HG02852 (cell line): ENCODE measurements around the gene SMIM5.
"Not testable (repeated sequence)": the region's sequence is repeated elsewhere in the genome, so short reads cannot be mapped to it uniquely, and the experiment has no call there.

ENCODE experiments used
- ATAC-seq: cut with Tn5 transposase; IDR thresholded peaks from one replicate; pipeline ENCODE4 v1.9.1; 2021; ENCODE audit warnings: mild to moderate bottlenecking, moderate library complexity; ENCODE audit not compliant: unreplicated experiment

The SMIM5 gene, protein sequence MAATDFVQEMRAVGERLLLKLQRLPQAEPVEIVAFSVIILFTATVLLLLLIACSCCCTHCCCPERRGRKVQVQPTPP

DNA sequence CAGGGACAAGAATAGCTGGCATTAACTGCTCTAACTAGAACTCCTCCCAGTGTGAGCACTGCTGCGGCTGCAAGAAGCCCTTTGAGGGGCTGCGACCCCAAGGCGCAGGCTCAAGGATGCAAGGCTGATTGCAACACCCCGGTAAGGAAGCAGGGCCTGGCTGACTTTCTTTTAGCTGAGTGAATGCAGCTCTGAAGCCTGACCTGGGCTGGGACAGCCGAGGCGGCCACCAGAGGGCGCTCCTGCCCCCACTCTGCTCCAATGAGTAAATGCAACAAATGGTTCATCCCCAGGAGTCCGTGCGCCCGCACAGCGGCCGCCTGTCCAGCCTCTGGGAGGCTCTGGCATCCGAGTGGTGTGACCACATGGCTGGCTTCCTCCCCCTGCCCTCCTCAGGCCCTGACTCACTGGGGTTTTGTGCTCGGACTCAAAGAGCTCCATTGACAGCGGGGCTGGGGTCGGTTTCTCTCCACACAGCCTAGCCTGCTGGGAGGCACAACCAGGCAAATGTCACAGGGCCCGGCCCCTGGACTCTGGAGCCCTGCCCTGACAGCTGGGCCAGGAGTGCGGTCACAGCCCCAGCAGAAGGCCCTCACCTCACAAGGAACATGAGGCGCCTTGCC is at the start of gene SMIM5:
TSS of gene SMIM5 (plus strand) at position 572 of the 623 bp plus-strand sequence. CDS start 6,768 bp downstream, outside the sequence.
- no peak for ATAC-seq

DNA sequence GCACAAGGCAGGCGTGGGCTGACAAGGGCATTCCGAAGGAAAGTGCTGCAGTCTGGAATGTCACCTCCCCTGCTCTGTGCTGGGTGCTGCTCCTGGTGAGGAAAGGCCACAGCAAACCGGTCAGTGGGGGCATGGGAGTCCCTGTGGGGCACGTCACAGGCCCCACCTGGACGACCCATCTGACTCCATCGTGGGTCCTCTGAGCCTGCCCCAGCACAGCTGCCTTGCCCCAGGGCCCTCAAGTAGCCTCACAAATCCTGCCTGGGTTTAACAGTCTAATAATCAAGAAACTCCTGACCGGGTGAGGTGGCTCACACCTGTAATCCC is 48.4 kb upstream of the SMIM5 start:
- no peak for ATAC-seq

DNA sequence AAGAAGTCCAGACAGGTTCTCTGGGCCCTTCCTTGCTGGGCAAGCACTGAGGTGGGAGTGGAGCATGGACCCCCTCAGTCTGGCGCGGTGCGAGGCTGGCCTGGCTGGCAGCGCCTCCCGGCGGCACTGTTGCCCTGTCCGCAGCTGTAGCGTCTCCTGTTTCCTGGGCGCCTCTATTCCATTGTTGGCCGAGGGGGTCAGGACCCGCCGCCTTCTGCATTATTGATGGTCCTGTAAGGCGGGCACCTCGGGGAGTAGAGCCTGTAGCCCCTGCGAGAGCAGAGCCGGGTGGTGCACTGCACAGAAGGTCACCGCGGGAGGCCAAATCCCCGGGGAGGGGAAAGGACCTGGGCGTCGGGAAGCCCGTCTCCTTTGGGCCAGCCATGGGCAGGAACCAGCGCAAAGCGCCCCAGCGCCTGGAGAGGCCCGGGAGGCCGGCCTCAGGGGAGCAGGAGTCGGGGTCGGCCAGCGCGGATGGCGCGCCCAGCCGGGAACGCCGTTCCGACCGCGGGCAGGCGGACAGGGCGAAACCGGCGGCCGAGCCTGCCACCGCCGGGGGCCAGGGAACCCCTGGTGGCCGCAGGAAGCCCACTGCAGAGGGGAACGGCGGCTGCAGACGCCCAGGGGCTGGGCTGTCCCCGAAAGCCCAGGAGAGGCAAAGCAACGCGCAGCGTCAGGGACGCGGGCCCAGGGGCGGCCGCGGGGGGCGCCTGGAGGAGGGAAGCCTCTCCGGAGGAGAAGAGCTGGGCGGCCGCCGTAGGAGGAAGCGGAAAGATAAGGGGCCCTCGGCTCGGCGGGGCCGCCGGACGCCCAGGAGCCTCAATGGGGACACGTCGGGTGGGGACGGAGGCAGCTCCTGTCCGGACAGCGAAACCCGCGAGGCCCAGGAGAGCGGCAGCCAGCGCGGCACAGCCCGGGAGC is 45.3 kb upstream of the SMIM5 start, which contains the start of gene MYO15B:
TSS of gene MYO15B (plus strand) at position 126 of the 921 bp plus-strand sequence. CDS start at position 384, 258 bp downstream.
- ATAC-seq: peak; percentile 7

DNA sequence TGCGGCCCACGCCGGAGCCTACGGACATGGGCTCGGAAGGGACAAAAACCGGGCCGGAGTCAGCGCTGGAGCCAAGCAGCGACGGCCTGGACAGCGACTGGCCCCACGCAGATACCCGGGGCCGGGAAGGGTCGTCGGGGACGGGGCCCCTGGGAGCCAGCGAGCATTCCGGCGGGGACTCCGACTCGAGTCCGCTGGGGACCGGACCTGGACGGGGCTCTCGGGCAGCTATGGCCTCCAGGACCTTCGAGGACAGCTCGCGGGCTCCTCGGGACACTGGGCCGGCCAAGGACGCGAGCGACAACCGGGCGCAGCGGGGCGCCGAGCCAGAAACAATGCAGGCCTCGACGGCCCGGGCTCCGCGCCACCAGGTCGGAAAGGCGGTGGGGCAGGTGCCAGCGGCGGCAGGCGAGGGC is 44.6 kb upstream of the SMIM5 start:
- ATAC-seq: peak; percentile 26

DNA sequence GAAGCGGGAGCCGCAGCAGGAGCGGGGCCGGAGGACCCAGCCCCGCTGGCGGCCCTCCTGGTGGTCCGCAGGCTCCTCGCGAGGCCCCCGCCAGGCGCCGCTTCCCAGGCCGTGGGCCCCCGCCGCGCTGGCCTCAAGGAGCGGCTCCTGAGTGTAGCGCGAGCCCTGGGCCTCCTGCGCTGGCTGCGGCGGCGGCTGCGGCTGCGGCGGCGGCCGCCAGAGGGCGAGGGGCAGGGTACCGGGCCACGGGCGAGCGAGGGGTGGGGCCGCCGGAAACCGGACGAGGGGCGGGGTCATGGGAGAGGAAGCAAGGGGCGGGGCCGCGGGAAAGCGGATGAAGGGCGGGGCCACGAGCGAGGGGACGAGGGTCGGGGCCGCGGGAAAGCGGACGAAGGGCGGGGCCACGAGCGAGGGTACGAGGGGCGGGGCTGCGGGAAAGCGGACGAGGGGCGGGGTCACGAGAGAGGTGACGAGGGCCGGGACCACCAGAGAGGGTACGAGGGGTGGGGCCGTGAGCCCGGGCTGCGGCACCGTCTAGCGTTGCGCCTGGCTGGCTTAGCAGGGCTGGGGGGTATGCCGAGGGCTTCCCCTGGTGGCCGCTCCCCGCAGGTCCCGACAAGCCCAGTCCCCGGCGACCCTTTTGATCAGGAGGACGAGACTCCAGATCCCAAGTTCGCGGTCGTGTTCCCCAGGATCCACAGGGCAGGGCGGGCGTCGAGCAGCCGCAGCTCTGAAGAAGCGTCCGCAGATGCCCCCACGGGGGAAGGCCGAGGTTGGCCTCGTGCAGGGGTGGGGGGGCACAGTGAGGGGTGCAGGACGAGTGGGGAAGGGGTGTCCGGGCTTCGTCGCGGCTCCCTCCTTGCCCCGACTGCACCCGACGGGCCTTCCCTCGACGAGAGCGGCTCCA is 44.0 kb upstream of the SMIM5 start:
- peak; percentile 75 for ATAC-seq

DNA sequence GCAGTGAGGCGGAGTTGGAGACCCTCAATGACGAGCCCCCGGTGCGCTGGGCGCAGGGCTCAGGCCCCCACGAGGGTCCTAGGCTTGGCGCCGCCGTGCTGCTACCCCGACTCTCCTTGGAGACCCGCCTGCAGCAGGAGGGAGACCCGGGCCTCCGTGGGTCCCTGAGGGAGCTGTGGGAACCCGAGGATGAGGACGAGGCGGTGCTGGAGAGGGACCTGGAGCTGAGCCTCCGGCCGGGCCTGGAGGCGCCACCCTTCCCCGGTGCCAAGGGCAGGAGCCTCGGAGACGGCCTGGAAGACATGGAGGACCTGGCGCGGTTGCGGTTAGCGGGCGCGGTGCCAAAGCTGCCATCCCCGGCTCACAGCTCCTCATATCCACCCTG is 43.3 kb upstream of the SMIM5 start:
- ATAC-seq: no peak

DNA sequence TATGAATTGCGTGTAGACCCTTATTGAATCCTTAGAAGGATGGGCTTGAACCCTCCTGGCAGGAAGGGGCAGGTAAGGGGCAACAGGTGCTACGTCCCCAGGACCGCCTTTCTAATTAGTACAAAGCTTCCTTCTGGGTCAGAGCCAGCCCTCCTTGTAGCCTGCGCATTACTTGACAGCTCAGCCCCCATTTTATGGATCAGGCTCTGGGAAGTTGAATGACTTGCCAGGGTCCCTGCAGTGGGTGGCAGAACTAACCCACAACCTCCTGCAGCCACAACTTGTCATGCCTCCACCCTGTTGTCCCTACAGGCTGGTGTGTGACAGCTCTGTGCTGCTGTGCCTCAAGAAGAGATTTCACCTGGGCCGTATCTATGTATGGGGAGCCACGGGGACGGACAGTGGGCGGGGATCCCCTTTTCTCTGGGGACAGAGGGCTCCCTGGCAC is 42.9 kb upstream of the SMIM5 start:
- ATAC-seq: no peak

DNA sequence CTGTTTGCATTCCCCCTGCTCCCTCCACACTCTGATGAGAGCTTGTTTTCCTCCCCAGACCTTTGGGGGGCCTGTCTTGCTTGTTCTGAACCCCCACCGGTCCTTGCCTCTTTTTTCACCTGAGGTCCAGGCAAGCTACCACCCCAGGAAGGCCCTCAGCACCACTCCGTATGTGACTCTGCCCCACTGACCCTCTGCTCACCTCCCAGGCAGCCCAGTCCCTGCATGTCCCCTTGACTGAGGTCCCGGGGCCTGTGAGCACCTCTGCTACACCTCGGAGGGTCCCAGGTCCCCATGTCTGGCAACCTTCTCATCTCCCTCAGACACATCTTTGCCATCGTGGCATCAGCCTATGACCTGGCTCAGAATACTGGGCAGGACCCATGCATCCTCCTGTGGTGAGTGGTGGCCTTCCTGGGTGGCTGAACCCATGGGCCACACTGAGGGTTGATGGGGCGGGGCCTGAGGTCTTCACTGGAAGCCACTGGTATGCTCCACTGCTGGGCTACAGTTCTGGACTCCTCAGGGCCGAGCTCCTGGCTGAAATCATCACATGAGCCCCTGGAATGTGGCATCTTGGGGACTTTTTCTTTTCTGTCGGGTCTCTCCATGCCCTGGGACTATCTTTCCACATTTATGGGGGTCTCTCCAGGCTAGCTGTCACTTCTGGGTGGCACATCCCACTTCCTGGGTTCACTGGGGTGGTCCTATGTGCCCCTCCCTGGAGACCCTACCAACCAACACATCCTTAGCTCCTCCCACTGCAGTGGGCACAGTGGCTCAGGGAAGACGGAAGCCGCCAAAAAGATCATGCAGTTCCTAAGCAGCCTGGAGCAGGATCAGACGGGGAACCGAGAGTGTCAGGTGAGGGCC is 42.1 kb upstream of the SMIM5 start:
- ATAC-seq: no peak

DNA sequence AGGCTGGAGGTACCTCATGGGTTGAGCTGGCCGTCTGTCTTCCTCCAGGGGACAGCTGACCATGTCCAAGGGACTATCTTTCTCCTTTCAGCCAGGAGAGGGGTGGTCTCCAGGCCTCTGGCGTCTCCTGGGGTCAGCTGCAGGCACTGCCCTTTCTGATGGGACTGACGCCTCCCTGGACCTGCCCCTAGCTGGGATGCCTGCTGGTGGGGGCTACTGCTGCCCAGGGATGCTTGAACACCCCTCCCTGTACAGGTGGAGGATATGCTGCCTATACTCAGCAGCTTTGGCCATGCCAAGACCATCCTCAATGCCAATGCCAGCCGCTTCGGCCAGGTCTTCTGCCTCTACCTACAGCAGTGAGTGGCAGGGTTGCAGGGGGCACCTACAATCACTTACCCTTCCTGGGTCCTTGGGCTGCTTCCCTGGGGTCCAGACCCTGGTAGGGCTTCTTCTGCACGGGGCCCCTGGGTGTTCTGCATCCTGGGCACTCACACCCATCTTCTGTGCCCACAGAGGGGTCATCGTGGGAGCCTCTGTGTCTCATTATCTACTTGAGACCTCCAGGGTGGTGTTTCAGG is 41.4 kb upstream of the SMIM5 start:
- no peak for ATAC-seq

DNA sequence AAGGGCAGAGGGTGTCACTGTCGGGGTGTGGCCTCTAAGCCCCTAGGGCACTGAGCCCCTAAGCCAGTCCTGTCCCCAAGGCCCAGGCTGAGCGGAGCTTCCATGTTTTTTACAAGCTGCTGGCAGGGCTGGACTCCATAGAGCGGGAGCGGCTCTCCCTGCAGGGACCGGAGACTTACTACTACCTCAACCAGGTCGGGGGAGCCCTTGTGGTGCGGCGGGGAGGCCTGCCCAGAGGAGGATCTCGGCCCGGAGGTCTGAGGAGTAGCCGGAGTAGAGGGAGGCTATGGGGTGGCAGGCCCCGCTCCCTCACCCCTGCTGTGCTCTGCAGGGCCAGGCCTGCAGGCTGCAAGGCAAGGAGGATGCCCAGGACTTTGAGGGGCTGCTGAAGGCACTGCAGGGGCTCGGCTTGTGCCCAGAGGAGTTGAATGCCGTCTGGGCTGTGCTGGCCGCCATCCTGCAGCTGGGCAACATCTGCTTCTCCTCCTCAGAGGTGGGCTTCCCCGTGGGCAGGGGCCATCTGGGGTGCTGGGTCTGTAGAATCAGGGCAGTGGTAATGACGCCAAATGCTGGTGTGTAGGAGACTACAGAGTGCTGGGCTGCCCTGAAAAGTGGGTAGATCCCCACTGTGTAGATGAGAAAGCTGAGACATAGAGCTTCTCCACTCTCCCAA is 40.8 kb upstream of the SMIM5 start:
- no peak for ATAC-seq

DNA sequence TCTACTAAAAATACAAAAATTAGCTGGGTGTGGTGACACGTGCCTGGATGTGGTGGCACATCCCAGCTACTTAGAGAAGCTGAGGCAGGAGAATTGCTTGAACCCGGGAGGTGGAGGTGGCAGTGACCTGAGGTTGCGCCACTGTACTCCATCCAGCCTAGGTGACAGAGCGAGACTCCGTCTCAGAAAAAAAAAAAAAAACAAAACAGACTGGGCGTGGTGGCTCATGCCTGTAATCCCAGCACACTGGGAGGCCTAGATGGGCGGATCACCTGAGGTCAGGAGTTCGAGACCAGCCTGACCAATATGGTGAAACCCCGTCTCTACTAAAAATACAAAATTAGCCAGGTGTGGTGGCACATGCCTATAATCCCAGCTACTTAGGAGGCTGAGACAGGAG is 39.8 kb upstream of the SMIM5 start:
- not testable (repeated sequence) for ATAC-seq

DNA sequence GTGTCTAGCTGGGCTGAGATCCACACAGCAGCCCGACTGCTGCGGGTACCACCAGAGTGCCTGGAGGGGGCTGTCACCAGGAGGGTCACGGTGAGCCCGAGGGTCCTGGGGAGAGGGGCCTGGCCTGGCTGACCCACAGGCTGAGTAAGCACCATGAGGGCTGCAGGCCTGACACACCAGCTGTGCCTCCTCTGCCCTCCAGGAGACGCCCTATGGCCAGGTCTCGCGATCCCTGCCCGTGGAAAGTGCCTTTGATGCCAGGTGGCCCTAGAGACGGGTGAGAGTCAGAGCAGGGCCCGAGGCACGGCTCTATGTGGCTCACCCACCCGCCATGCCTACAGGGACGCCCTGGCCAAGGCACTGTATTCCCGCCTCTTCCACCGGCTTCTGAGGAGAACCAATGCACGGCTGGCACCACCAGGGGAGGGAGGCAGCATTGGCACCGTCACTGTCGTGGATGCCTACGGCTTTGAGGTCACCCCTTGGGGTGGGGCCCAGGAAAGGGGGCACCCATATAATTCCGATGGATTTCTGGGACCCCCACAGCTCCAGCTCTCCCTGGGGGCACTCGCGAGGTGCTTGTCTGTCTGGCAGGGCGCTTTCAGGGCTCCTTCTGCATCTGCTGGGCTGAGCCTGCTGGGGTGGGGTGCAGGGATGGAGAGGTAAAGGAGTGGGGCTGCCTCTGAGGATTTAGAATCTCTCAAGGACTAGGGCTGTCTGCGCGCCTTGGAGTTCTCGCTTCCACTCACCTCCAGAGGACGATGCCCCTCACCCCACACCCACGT is 38.5 kb upstream of the SMIM5 start:
- no peak for ATAC-seq

DNA sequence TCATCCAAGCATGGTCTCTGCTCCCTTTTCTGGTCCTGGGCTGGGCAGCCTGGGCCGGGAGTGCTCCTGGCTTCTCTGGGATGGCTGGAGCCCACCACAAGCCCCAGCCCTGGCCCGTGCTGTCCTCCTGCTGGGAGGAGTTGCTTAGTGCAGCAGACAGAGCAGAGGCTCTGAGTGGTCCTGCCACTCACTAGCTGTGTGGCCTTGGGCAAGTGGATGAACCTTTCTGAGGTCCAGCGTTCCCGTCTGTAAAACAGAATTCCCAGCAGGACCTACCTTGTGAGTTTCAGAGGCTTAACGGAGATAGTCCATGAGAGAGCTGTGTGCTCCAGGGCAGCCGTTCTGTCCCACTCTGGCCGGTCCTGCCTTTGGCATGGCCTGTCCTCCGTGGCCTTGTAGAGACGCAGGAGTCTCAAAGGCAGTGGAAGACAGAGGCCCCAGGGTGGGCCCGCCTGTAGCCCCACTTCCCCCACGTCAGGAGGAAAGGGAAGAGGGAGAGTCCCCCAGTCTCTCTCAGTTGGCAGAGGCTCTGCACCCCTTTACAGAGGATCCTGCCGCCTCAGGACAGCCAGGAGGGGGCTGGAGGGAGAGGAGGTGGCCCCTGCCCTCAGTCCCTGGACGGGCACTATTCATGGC is 37.8 kb upstream of the SMIM5 start:
- no peak for ATAC-seq

DNA sequence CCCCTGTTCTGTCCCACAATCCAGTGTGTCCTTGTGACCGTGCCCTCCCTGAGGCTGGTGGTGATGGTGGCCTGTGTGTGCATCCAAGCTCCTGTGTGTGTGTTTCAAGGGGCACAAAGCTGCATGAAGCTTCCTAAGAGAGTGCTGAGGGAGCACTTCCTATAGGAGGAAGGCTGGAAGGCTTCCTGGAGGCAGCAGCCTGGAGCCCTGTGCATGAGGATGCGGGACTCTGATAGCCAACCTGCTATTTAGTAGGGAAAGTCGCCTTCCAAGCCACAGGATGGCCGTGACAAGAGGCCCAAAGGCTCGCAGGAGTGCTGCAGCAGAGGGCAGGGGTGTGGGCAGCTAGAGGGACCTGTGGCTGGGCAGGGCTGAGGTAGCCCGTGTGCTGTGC is 37.3 kb upstream of the SMIM5 start:
- no peak for ATAC-seq

DNA sequence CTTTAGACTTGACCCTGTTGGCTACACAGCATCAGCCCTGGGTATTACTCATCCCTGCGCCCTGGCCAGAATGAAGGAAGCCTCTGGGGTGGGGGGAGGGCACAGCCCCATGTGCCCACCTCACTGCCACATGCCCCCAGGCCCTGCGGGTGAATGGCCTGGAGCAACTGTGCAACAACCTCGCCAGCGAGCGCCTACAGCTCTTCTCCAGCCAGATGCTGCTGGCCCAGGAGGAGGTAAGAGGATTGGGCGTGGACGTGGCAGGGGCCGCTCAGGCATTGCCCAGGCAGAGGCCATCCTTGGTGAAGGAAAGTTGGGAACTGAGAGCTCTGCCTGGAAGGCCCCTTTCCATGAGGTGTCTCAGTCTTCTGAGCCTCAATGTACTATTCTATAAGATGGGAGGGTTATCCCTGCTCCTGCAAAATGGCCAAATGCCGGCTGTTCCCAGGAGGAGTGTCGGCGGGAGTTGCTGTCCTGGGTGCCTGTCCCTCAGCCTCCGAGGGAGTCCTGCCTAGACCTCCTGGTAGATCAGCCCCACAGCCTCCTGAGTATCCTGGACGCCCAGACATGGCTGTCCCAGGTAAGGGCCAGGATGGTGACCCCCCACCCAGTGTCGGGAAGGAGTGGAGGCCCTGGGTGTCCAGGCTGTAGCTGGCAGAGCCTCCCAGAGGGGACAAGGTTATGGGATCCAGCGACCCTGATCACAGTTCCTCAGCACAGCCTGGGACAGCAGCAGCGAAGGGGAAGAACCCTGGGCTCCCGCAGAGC is 36.7 kb upstream of the SMIM5 start:
- ATAC-seq: no peak

DNA sequence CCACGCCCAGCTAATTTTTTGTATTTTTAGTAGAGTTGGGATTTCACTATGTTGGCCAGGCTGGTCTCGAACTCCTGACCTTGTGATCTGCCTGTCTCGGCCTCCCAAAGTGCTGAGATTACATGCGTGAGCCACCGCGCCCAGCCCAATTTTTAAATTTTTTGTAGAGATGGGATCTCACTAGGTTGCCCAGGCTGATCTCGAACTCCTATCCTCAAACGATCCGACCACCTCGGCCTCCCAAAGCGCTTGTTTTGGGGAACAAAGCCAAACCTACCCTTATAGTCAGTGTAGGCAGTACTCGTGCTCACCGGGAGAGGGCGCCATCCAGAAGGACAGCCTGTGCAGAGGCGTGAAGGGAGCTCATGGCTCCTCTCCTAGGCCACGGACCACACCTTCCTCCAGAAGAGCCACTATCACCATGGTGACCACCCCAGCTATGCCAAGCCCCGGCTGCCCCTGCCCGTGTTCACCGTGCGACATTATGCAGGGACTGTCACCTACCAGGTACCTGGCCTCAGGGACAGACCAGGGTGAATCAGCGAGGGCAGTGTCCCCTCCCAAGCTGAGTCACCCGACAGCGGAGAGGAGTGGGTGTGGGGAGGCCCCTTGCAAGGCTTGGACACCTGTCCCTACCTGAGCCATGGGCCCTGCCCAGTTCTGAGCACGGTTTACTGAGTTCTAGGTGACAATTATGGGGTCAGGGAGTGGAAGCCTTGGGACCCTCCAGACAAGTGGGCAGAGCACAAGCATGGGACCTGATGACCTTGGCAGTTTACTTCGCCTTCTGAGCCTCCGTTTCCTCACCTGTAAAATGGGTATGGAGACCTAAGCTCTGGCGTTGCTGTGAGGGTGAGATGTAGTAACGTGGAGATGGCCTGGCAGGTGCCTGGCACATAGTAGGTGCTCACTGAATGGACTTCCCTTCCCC is 31.9 kb upstream of the SMIM5 start:
- no peak for ATAC-seq
